ENCODE measurements around the gene IGDCC3.
A peak's percentile ranks its signal among the peaks of the same experiment; 100 is the strongest.

Gene IGDCC3

GRCh38 chr15:65326818-65327217, 51.0 kb downstream of the IGDCC3 start:
- no peak for DNase-seq (ENCODE audit: low spot score)

- peak; percentile 67 for DNase-seq (ENCODE audit: low spot score)
These were observed 51.7 kb downstream of the IGDCC3 start for GRCh38 chr15:65326117-65326526.

- DNase-seq (ENCODE audit: low spot score), result no peak
These were observed 54.7 kb downstream of the IGDCC3 start for GRCh38 chr15:65323071-65323511.

- peak; percentile 90 for DNase-seq (ENCODE audit: low spot score)
These were observed 58.9 kb downstream of the IGDCC3 start for GRCh38 chr15:65318870-65319356.

GRCh38 chr15:65312400-65312916, 65.3 kb downstream of the IGDCC3 start:
- no peak for DNase-seq (ENCODE audit: low spot score)

- no peak for DNase-seq (ENCODE audit: low spot score)
These were observed 66.0 kb downstream of the IGDCC3 start for GRCh38 chr15:65311760-65312159.

- no peak for DNase-seq (ENCODE audit: low spot score)
These were observed 67.2 kb downstream of the IGDCC3 start for GRCh38 chr15:65310431-65311137.

- no peak for DNase-seq (ENCODE audit: low spot score)
These were observed 67.9 kb downstream of the IGDCC3 start for GRCh38 chr15:65309882-65310418.

- DNase-seq (ENCODE audit: low spot score), result no peak
These were observed 69.8 kb downstream of the IGDCC3 start for GRCh38 chr15:65307978-65308377.

GRCh38 chr15:65306551-65306950, 71.3 kb downstream of the IGDCC3 start:
- DNase-seq (ENCODE audit: low spot score), result no peak

GRCh38 chr15:65305776-65306175, 72.0 kb downstream of the IGDCC3 start:
- DNase-seq (ENCODE audit: low spot score), result no peak

- no peak for DNase-seq (ENCODE audit: low spot score)
These were observed 72.5 kb downstream of the IGDCC3 start for GRCh38 chr15:65305150-65305758.

GRCh38 chr15:65304381-65305149, 73.2 kb downstream of the IGDCC3 start, which contains the start of gene RNU5B-1:
Gene RNU5B-1 (plus strand): TSS chr15:65304677.
- peak; percentile 81 for DNase-seq (ENCODE audit: low spot score)

GRCh38 chr15:65303687-65304380, 74.0 kb downstream of the IGDCC3 start:
- DNase-seq (ENCODE audit: low spot score), result peak; percentile 80

GRCh38 chr15:65302061-65302460, 75.7 kb downstream of the IGDCC3 start:
- DNase-seq (ENCODE audit: low spot score), result no peak

GRCh38 chr15:65300924-65301441, 76.8 kb downstream of the IGDCC3 start:
- peak; percentile 80 for DNase-seq (ENCODE audit: low spot score)

GRCh38 chr15:65298731-65299130, 79.1 kb downstream of the IGDCC3 start:
- no peak for DNase-seq (ENCODE audit: low spot score)

GRCh38 chr15:65292938-65293518, 84.8 kb downstream of the IGDCC3 start:
- no peak for DNase-seq (ENCODE audit: low spot score)

- DNase-seq (ENCODE audit: low spot score), result no peak
These were observed 87.6 kb downstream of the IGDCC3 start for GRCh38 chr15:65290228-65290627.

- DNase-seq (ENCODE audit: low spot score), result no peak
These were observed 88.4 kb downstream of the IGDCC3 start for GRCh38 chr15:65289261-65289854.

GRCh38 chr15:65287520-65287855, 90.3 kb downstream of the IGDCC3 start:
- no peak for DNase-seq (ENCODE audit: low spot score)

Data from ecto neural progenitor cell (in vitro differentiated cells).